Panc1 (cell line): ENCODE measurements around the gene DRAM1. TPM values are rescaled to one million over a fixed set of nuclear protein-coding genes. Genes with fewer than 3 reads are reported as not detected.

Experiments used
- ATAC-seq: fragments of 200-7000 bp; cut with Tn5 transposase; 2 replicates; pipeline ENCODE4 v1.9.1; 2020; ENCODE audit warnings: mild to moderate bottlenecking, moderate library complexity
- BruUV-seq: library from RNA; stranded (reverse); fragments of 400-500 nt; replicated peaks from 2 replicates; lab custom pipeline; 2021; lab: Mats Ljungman, UMichigan
- CTCF ChIA-PET: fragments of 300-600 bp; sonication (Branson Sonifier 250); formaldehyde crosslinking; loops from one replicate; lab custom pipeline; 2022; ENCODE audit warnings: antibody characterized with exemption; lab: Charles Lee
- POLR2A ChIA-PET: fragments of 300-600 bp; sonication (Branson Sonifier 250); formaldehyde crosslinking; loops from one replicate; lab custom pipeline; 2022; ENCODE audit warnings: antibody characterized with exemption; lab: Charles Lee
- DNase-seq: peaks from one replicate; pipeline ENCODE4 v3.0.0-alpha.2; 2010; ENCODE audit warnings: low read depth, low spot score
- H3K27ac ChIP-seq: 2 replicates; pipeline ENCODE4 v1.5.1; 2011; ENCODE audit warnings: mild to moderate bottlenecking, low read length, inconsistent platforms
- H3K27me3 ChIP-seq: fragments of 200-500 bp; sonication (Bioruptor generic); 2 replicates; pipeline ENCODE4 v1.6.0; 2014; ENCODE audit warnings: low read length, inconsistent platforms; ENCODE audit not compliant: control insufficient read depth, insufficient read depth
- H3K36me3 ChIP-seq: fragments of 200-500 bp; sonication (Bioruptor generic); 2 replicates; pipeline ENCODE4 v1.5.1; 2014; ENCODE audit warnings: inconsistent platforms, mild to moderate bottlenecking, low read length, moderate library complexity; ENCODE audit not compliant: control insufficient read depth, insufficient read depth
- H3K4me1 ChIP-seq: 2 replicates; pipeline ENCODE4 v1.5.1; 2011; ENCODE audit warnings: inconsistent platforms, mild to moderate bottlenecking, low read length, moderate library complexity; ENCODE audit not compliant: control insufficient read depth, insufficient read depth
- H3K4me3 ChIP-seq, 2 experiments: 2 replicates each; pipeline ENCODE4 v1.5.1; 2011 to 2012; ENCODE audit warnings: low read depth in 2 of 2, low read length in 2 of 2, mild to moderate bottlenecking in 2 of 2, inconsistent platforms in 1 of 2, moderate library complexity in 1 of 2
- H3K9me3 ChIP-seq: fragments of 200-500 bp; sonication (Bioruptor generic); 2 replicates; pipeline ENCODE4 v1.5.1; 2014; ENCODE audit warnings: low read depth, mild to moderate bottlenecking, inconsistent platforms, low read length, moderate library complexity; ENCODE audit not compliant: control insufficient read depth, insufficient read depth
- CTCF ChIP-seq: fragments of 450-650 bp; IDR thresholded peaks from 2 replicates; pipeline ENCODE4 v1.5.1; 2017; ENCODE audit warnings: mild to moderate bottlenecking
- POLR2AphosphoS5 ChIP-seq: IDR thresholded peaks from 2 replicates; pipeline ENCODE4 v1.6.1; 2012; ENCODE audit warnings: mild to moderate bottlenecking, low read depth, low read length, moderate library complexity
- REST ChIP-seq, 2 experiments: IDR thresholded peaks; 2 replicates each; pipeline ENCODE4 v1.6.1; 2011 to 2012; ENCODE audit warnings: low read depth in 2 of 2, control low read depth in 1 of 2, low read length in 1 of 2, mild to moderate bottlenecking in 1 of 2, moderate library complexity in 1 of 2; ENCODE audit not compliant: insufficient read depth in 1 of 2
- SIN3A ChIP-seq: IDR thresholded peaks from 2 replicates; pipeline ENCODE4 v1.6.1; 2012; ENCODE audit warnings: low read depth, mild to moderate bottlenecking, low read length, moderate library complexity, borderline replicate concordance; ENCODE audit not compliant: insufficient read depth
- TCF7L2 ChIP-seq: IDR thresholded peaks from 2 replicates; pipeline ENCODE4 v1.6.1; 2011; ENCODE audit warnings: mild to moderate bottlenecking, low read depth, low read length, inconsistent platforms
- in situ Hi-C: cut with HindIII; loops from 2 replicates; pipeline ENCODE4 v1.10.0; 2016; ENCODE audit warnings: low sequenced_read_pairs, low pct_unique_long_range_greater_than_20kb
- intact Hi-C: fragments of 100-400 bp; cut with micrococcal nuclease; formaldehyde crosslinking; loops from one replicate; pipeline ENCODE4 v1.10.0; 2022; ENCODE audit not compliant: unreplicated experiment
- total RNA-seq: library from RNA; stranded (reverse); gene quantifications from one replicate; pipeline ENCODE4 v1.2.1, GENCODE V29; 2021; ENCODE audit not compliant: unreplicated experiment

DRAM1 gene
- total RNA-seq, 1 experiment from 2014 or later: 19.2 TPM

GRCh38 chr12:101957252-101957959, 80.0 kb downstream of the DRAM1 start:
- no peak for ATAC-seq
- no TSS peak for BruUV-seq
- POLR2A ChIA-PET: no interaction called here
- H3K9me3 ChIP-seq: no peaks in the 10 kb centered on the region
- TF ChIP-seq TCF7L2 (no peak), CTCF (no peak), SIN3A (no peak), REST (IDR thresholded peaks at IDR 0.05; ENCODE audit: insufficient read depth in 1 of 2, low read depth in 2 of 2, low read length in 1 of 2) (no peak), POLR2AphosphoS5 (no peak)
- H3K27me3 ChIP-seq: no peaks in the 10 kb centered on the region; the same call in 1 of the 2 replicates
- intact Hi-C loops (no loop called here), in situ Hi-C loops (no loop called here)
- CTCF ChIA-PET: interaction anchor here (0.6 kb wide), 1 partner anchor 133 kb away, joined by 8 read pairs; no protein-coding TSS in a partner anchor
- no peak overlapping the region for H3K4me3 ChIP-seq
- DNase-seq: no peak
- H3K4me1 ChIP-seq: no peaks in the 10 kb centered on the region
- H3K36me3 ChIP-seq: no peaks in the 10 kb centered on the region
- no peak overlapping the region for H3K27ac ChIP-seq

- Histone ChIP-seq H3K4me3 (no peak overlapping the region), H3K36me3 (no peaks in the 10 kb centered on the region), H3K9me3 (no peaks in the 10 kb centered on the region), H3K27ac (no peak overlapping the region), H3K4me1 (no peaks in the 10 kb centered on the region), H3K27me3 (no peaks in the 10 kb centered on the region; the same call in 1 of the 2 replicates)
- intact Hi-C loops: no loop called here
- TF ChIP-seq SIN3A (no peak), TCF7L2 (no peak), POLR2AphosphoS5 (no peak), CTCF (no peak), REST (IDR thresholded peaks at IDR 0.05; ENCODE audit: insufficient read depth in 1 of 2, low read depth in 2 of 2, low read length in 1 of 2) (no peak)
- no peak for ATAC-seq
- in situ Hi-C loops: no loop called here
- no TSS peak for BruUV-seq
- ChIA-PET POLR2A (interaction anchor here (0.6 kb wide), 1 partner anchor 157 kb away, joined by 4 read pairs; no protein-coding TSS in a partner anchor), CTCF (no interaction called here)
- no peak for DNase-seq
Observed at GRCh38 chr12:101959607-101960006, 82.2 kb downstream of the DRAM1 start.
